Endodermal cell (in vitro differentiated cells): ENCODE measurements around the gene TINAGL1. TPM values are rescaled to one million over a fixed set of nuclear protein-coding genes. Genes with fewer than 3 reads are reported as not detected.

Experiments
- DNase-seq: peaks from one replicate; pipeline ENCODE4 v3.0.0-alpha.2; 2017
- H3K27ac ChIP-seq: 2 replicates; pipeline ENCODE4 v1.5.1; 2013; ENCODE audit warnings: mild to moderate bottlenecking, low read depth, low read length, moderate library complexity
- H3K27me3 ChIP-seq: 2 replicates; pipeline ENCODE4 v1.6.1; 2013; ENCODE audit warnings: mild to moderate bottlenecking, low read length, moderate library complexity; ENCODE audit not compliant: insufficient read depth, control insufficient read depth, poor library complexity, severe bottlenecking
- H3K36me3 ChIP-seq: 2 replicates; pipeline ENCODE4 v1.7.0; 2013; ENCODE audit warnings: mild to moderate bottlenecking, low read length, moderate library complexity; ENCODE audit not compliant: control insufficient read depth, insufficient read depth
- H3K4me1 ChIP-seq: one replicate; pipeline ENCODE4 v1.7.0; 2013; ENCODE audit warnings: low read length; ENCODE audit not compliant: control insufficient read depth, insufficient read depth
- H3K4me3 ChIP-seq: 2 replicates; pipeline ENCODE4 v1.5.1; 2013; ENCODE audit warnings: mild to moderate bottlenecking, low read length, moderate library complexity
- H3K9ac ChIP-seq: 2 replicates; pipeline ENCODE4 v1.6.1; 2013; ENCODE audit warnings: mild to moderate bottlenecking, low read length, moderate library complexity; ENCODE audit not compliant: poor library complexity, severe bottlenecking; ENCODE audit errors: extremely low read depth
- H3K9me3 ChIP-seq: 2 replicates; pipeline ENCODE4 v1.6.1; 2013; ENCODE audit warnings: mild to moderate bottlenecking, low read length, moderate library complexity; ENCODE audit not compliant: control insufficient read depth
- H3K27ac Mint-ChIP-seq: 2 replicates; pipeline ENCODE4 v1.8.0; 2020; ENCODE audit warnings: mixed read lengths
- H3K27me3 Mint-ChIP-seq: 2 replicates; pipeline ENCODE4 v1.8.0; 2021; ENCODE audit warnings: mild to moderate bottlenecking, mixed read lengths; ENCODE audit not compliant: insufficient read depth
- H3K36me3 Mint-ChIP-seq: 2 replicates; pipeline ENCODE4 v1.8.0; 2020; ENCODE audit warnings: low read depth, mixed read lengths
- H3K4me1 Mint-ChIP-seq: 2 replicates; pipeline ENCODE4 v1.8.0; 2020; ENCODE audit warnings: mixed read lengths
- H3K4me3 Mint-ChIP-seq: 2 replicates; pipeline ENCODE4 v1.8.0; 2020; ENCODE audit warnings: mild to moderate bottlenecking, moderate library complexity, mixed read lengths
- H3K9me3 Mint-ChIP-seq: 2 replicates; pipeline ENCODE4 v1.8.0; 2020; ENCODE audit warnings: mild to moderate bottlenecking, mixed read lengths
- WGBS, 2 experiments: methylation state at CpG; one replicate each; pipeline versions ENCODE4 v1.1.5 to v1.1.7; 2013; ENCODE audit warnings: missing lambda C conversion rate in 2 of 2, mixed read lengths in 1 of 2; ENCODE audit not compliant: insufficient coverage in 1 of 2, insufficient read length in 1 of 2; 5-methylcytosine and 5-hydroxymethylcytosine counted together
- total RNA-seq, 2 donors: library from RNA; stranded (reverse); fragmentation: NEBNext Ultra II Directional in 1 of 2; extraction: Animal tissue kit (Norgen Biotek cat#: 25700) in 1 of 2; gene quantifications; 2 replicates in 1 of 2; 3 replicates in 1 of 2; pipeline ENCODE4 v1.2.1, GENCODE V29; 2021
- TF ChIP-seq, protein P1 (sequence below): fragments of 200-600 bp; sonication (generic); conservative IDR thresholded peaks from 2 replicates; pipeline ENCODE4 v1.5.0; 2021; ENCODE audit warnings: antibody characterized with exemption, mild to moderate bottlenecking

Gene TINAGL1
- total RNA-seq, 2 donors from 2014 or later = 3.0 to 3.4 TPM

- H3K27me3 Mint-ChIP-seq = peaks cover 39% of the 10 kb centered on the region
- no peak overlapping the region for H3K9ac ChIP-seq
- no peaks in the 10 kb centered on the region for H3K36me3 ChIP-seq
- TF ChIP-seq, protein P1, sequence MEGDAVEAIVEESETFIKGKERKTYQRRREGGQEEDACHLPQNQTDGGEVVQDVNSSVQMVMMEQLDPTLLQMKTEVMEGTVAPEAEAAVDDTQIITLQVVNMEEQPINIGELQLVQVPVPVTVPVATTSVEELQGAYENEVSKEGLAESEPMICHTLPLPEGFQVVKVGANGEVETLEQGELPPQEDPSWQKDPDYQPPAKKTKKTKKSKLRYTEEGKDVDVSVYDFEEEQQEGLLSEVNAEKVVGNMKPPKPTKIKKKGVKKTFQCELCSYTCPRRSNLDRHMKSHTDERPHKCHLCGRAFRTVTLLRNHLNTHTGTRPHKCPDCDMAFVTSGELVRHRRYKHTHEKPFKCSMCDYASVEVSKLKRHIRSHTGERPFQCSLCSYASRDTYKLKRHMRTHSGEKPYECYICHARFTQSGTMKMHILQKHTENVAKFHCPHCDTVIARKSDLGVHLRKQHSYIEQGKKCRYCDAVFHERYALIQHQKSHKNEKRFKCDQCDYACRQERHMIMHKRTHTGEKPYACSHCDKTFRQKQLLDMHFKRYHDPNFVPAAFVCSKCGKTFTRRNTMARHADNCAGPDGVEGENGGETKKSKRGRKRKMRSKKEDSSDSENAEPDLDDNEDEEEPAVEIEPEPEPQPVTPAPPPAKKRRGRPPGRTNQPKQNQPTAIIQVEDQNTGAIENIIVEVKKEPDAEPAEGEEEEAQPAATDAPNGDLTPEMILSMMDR = no peak
- no peak overlapping the region for H3K4me3 Mint-ChIP-seq
- H3K4me1 Mint-ChIP-seq = no peaks in the 10 kb centered on the region
- no peaks in the 10 kb centered on the region for H3K4me1 ChIP-seq
- no peaks in the 10 kb centered on the region for H3K9me3 ChIP-seq
- 78 to 82% methylated on average over 11 to 23 of the region's 23 CpGs for WGBS, 2 experiments
- H3K27ac ChIP-seq = no peak overlapping the region
- no peak for DNase-seq
- H3K4me3 ChIP-seq = no peak overlapping the region
- H3K9me3 Mint-ChIP-seq = no peaks in the 10 kb centered on the region
- H3K27ac Mint-ChIP-seq = no peak overlapping the region
- H3K27me3 ChIP-seq = peaks cover 26% of the 10 kb centered on the region
- no peaks in the 10 kb centered on the region for H3K36me3 Mint-ChIP-seq
These were observed 42.9 kb downstream of the TINAGL1 start for GRCh38 chr1:31618916-31619846.

- TF ChIP-seq, protein P1 = no peak
- Mint-ChIP-seq H3K27me3 (peaks cover 34% of the 10 kb centered on the region), H3K27ac (no peak overlapping the region), H3K4me1 (no peaks in the 10 kb centered on the region), H3K36me3 (no peaks in the 10 kb centered on the region), H3K4me3 (no peak overlapping the region), H3K9me3 (no peaks in the 10 kb centered on the region)
- Histone ChIP-seq H3K4me3 (no peak overlapping the region), H3K9ac (no peak overlapping the region), H3K4me1 (no peaks in the 10 kb centered on the region), H3K27ac (no peak overlapping the region), H3K36me3 (no peaks in the 10 kb centered on the region), H3K9me3 (no peaks in the 10 kb centered on the region), H3K27me3 (peaks cover 20% of the 10 kb centered on the region)
- WGBS, 2 experiments = 90 to 93% methylated on average over 10 to 20 of the region's 20 CpGs
- no peak for DNase-seq
These were observed 44.5 kb downstream of the TINAGL1 start for GRCh38 chr1:31620631-31621497.

GRCh38 chr1:31621498-31621820 is 45.1 kb downstream of the TINAGL1 start:
- H3K9me3 Mint-ChIP-seq = no peaks in the 10 kb centered on the region
- no peaks in the 10 kb centered on the region for H3K9me3 ChIP-seq
- no peak for DNase-seq
- H3K4me3 ChIP-seq = no peak overlapping the region
- peaks cover 14% of the 10 kb centered on the region for H3K27me3 ChIP-seq
- TF ChIP-seq, protein P1 = no peak
- no peaks in the 10 kb centered on the region for H3K36me3 ChIP-seq
- WGBS, 2 experiments = 94 to 96% methylated on average over 2 to 5 of the region's 5 CpGs
- no peaks in the 10 kb centered on the region for H3K36me3 Mint-ChIP-seq
- H3K4me1 Mint-ChIP-seq = no peaks in the 10 kb centered on the region
- H3K4me3 Mint-ChIP-seq = no peak overlapping the region
- H3K4me1 ChIP-seq = no peaks in the 10 kb centered on the region
- peaks cover 28% of the 10 kb centered on the region for H3K27me3 Mint-ChIP-seq
- no peak overlapping the region for H3K9ac ChIP-seq
- no peak overlapping the region for H3K27ac ChIP-seq
- H3K27ac Mint-ChIP-seq = no peak overlapping the region
